IMR-90 (cell line): Measurements from ENCODE around the gene KCNK7. TPM values are rescaled to one million over a fixed set of nuclear protein-coding genes. Genes with fewer than 3 reads are reported as not detected.
A peak's percentile ranks its signal among the peaks of the same experiment; 100 is the strongest.

ENCODE experiments used
- ATAC-seq: fragments of 200-7000 bp; cut with Tn5 transposase; 2 replicates; pipeline ENCODE4 v1.9.1; 2020; ENCODE audit warnings: low read depth, mild to moderate bottlenecking, moderate library complexity
- BruUV-seq: library from RNA; stranded (reverse); fragments of 400-500 nt; replicated peaks from 2 replicates; lab custom pipeline; 2021; lab: Mats Ljungman, UMichigan
- CTCF ChIA-PET: fragments of 300-600 bp; formaldehyde crosslinking; extraction: SDS; loops from one replicate; lab custom pipeline; 2021; ENCODE audit warnings: antibody characterized with exemption; lab: Yijun Ruan, JAX
- POLR2A ChIA-PET: fragments of 300-600 bp; sonication (Branson Sonifier 250); formaldehyde crosslinking; loops from one replicate; lab custom pipeline; 2022; ENCODE audit warnings: antibody characterized with exemption; ENCODE audit not compliant: unreplicated experiment; lab: Charles Lee
- DNase-seq: peaks from one replicate; pipeline ENCODE4 v3.0.0; 2013
- H2AFZ ChIP-seq: replicated peaks from 2 replicates; pipeline ENCODE3; 2013; ENCODE audit warnings: low read length, mild to moderate bottlenecking; ENCODE audit not compliant: poor library complexity
- H2AK5ac ChIP-seq: 2 replicates; pipeline ENCODE4 v1.6.1; 2013; ENCODE audit warnings: low read depth, low read length, inconsistent platforms
- H2AK9ac ChIP-seq: replicated peaks from 2 replicates; pipeline ENCODE3; 2013; ENCODE audit warnings: mild to moderate bottlenecking, low read depth, low read length, moderate library complexity; ENCODE audit not compliant: poor library complexity
- H2BK120ac ChIP-seq: 2 replicates; pipeline ENCODE4 v1.6.1; 2013; ENCODE audit warnings: low read depth, low read length, inconsistent platforms
- H2BK15ac ChIP-seq: 3 replicates; pipeline ENCODE4 v1.6.1; 2013; ENCODE audit warnings: low read depth, low read length, inconsistent platforms
- H2BK20ac ChIP-seq: 2 replicates; pipeline ENCODE4 v1.6.1; 2013; ENCODE audit warnings: low read depth, mild to moderate bottlenecking, inconsistent platforms, low read length, moderate library complexity
- H2BK5ac ChIP-seq: 2 replicates; pipeline ENCODE4 v1.6.1; 2013; ENCODE audit warnings: mild to moderate bottlenecking, low read depth, low read length, inconsistent platforms; ENCODE audit not compliant: poor library complexity, severe bottlenecking
- H3K14ac ChIP-seq: replicated peaks from 2 replicates; pipeline ENCODE4 v1.6.1; 2013; ENCODE audit warnings: low read depth, low read length, inconsistent platforms
- H3K18ac ChIP-seq: 2 replicates; pipeline ENCODE4 v1.6.1; 2013; ENCODE audit warnings: low read depth, low read length, control low read depth
- H3K23ac ChIP-seq: 2 replicates; pipeline ENCODE4 v1.6.1; 2013; ENCODE audit warnings: low read depth, low read length, inconsistent platforms
- H3K27ac ChIP-seq: 2 replicates; pipeline ENCODE4 v1.5.1; 2013; ENCODE audit warnings: mild to moderate bottlenecking, control low read depth, low read length; ENCODE audit not compliant: insufficient read depth
- H3K27me3 ChIP-seq: 2 replicates; pipeline ENCODE4 v1.6.1; 2013; ENCODE audit warnings: low read length; ENCODE audit not compliant: control insufficient read depth, insufficient read depth
- H3K36me3 ChIP-seq: 2 replicates; pipeline ENCODE4 v1.6.1; 2013; ENCODE audit warnings: low read length, mixed read lengths; ENCODE audit not compliant: control insufficient read depth, insufficient read depth
- H3K4ac ChIP-seq: 2 replicates; pipeline ENCODE4 v1.6.1; 2013; ENCODE audit warnings: low read depth, low read length, inconsistent platforms
- H3K4me1 ChIP-seq: 2 replicates; pipeline ENCODE4 v1.6.1; 2013; ENCODE audit warnings: low read length, mixed read lengths; ENCODE audit not compliant: control insufficient read depth, insufficient read depth
- H3K4me2 ChIP-seq: 2 replicates; pipeline ENCODE4 v1.6.1; 2013; ENCODE audit warnings: low read depth, mild to moderate bottlenecking, control low read depth, low read length, moderate library complexity
- H3K4me3 ChIP-seq: 2 replicates; pipeline ENCODE4 v1.5.1; 2013; ENCODE audit warnings: low read depth, mild to moderate bottlenecking, control low read depth, low read length, moderate library complexity; ENCODE audit not compliant: insufficient read depth
- H3K56ac ChIP-seq: 2 replicates; pipeline ENCODE4 v1.6.1; 2013; ENCODE audit warnings: low read length, inconsistent platforms; ENCODE audit not compliant: insufficient read depth; ENCODE audit errors: extremely low read depth
- H3K79me1 ChIP-seq, 2 experiments: 2 replicates each; pipeline ENCODE4 v1.6.1; 2013; ENCODE audit warnings: low read length in 2 of 2, inconsistent platforms in 1 of 2, low read depth in 1 of 2
- H3K9ac ChIP-seq: 2 replicates; pipeline ENCODE4 v1.6.1; 2013; ENCODE audit warnings: low read depth, low read length, control low read depth
- H3K9me1 ChIP-seq: 2 replicates; pipeline ENCODE4 v1.6.1; 2013; ENCODE audit warnings: low read length, inconsistent platforms; ENCODE audit not compliant: insufficient read depth
- H3K9me3 ChIP-seq: 2 replicates; pipeline ENCODE4 v1.6.1; 2013; ENCODE audit warnings: low read length; ENCODE audit not compliant: control insufficient read depth, insufficient read depth
- H4K20me1 ChIP-seq: 2 replicates; pipeline ENCODE4 v1.6.1; 2013; ENCODE audit warnings: low read length, inconsistent platforms; ENCODE audit not compliant: insufficient read depth
- H4K5ac ChIP-seq: 2 replicates; pipeline ENCODE4 v1.6.1; 2013; ENCODE audit warnings: mild to moderate bottlenecking, low read depth, low read length, control low read depth
- H4K8ac ChIP-seq, 2 experiments: 2 replicates each; pipeline ENCODE4 v1.6.1; 2013; ENCODE audit warnings: low read depth in 2 of 2, low read length in 2 of 2, control low read depth in 1 of 2, inconsistent platforms in 1 of 2
- H4K91ac ChIP-seq: 2 replicates; pipeline ENCODE4 v1.6.1; 2013; ENCODE audit warnings: low read depth, low read length, inconsistent platforms; ENCODE audit not compliant: insufficient read depth
- BHLHE40 ChIP-seq: fragments of 150-350 bp; IDR thresholded peaks from 2 replicates; pipeline ENCODE4 v1.6.1; 2016; ENCODE audit warnings: mild to moderate bottlenecking, low read depth, low read length
- CEBPB ChIP-seq: IDR thresholded peaks from 2 replicates; pipeline ENCODE4 v1.6.1; 2012; ENCODE audit warnings: low read depth, low read length, improper control_type of control experiment
- CHD1 ChIP-seq: IDR thresholded peaks from 2 replicates; pipeline ENCODE4 v1.6.1; 2012; ENCODE audit warnings: low read depth, low read length, improper control_type of control experiment
- CTCF ChIP-seq: conservative IDR thresholded peaks from 2 replicates; pipeline ENCODE4 v1.5.1; 2012; ENCODE audit warnings: mild to moderate bottlenecking, low read depth, low read length, improper control_type of control experiment
- ELK1 ChIP-seq: fragments of 150-350 bp; IDR thresholded peaks from 2 replicates; pipeline ENCODE4 v1.6.1; 2016; ENCODE audit warnings: low read depth, mild to moderate bottlenecking, low read length, moderate library complexity, borderline replicate concordance
- FOS ChIP-seq: fragments of 150-350 bp; IDR thresholded peaks from 2 replicates; pipeline ENCODE4 v1.6.1; 2016; ENCODE audit warnings: low read depth, low read length
- MAFK ChIP-seq: IDR thresholded peaks from 2 replicates; pipeline ENCODE4 v1.6.1; 2012; ENCODE audit warnings: low read depth, low read length, improper control_type of control experiment
- MAZ ChIP-seq: IDR thresholded peaks from 2 replicates; pipeline ENCODE4 v1.6.1; 2012; ENCODE audit warnings: low read depth, mild to moderate bottlenecking, low read length, improper control_type of control experiment, moderate library complexity, borderline replicate concordance
- MXI1 ChIP-seq: IDR thresholded peaks from 2 replicates; pipeline ENCODE4 v1.6.1; 2012; ENCODE audit warnings: low read depth, mild to moderate bottlenecking, low read length, moderate library complexity, borderline replicate concordance
- NFE2L2 ChIP-seq: fragments of 150-350 bp; IDR thresholded peaks from 2 replicates; pipeline ENCODE4 v1.6.1; 2016; ENCODE audit warnings: low read depth, mild to moderate bottlenecking, low read length
- RAD21 ChIP-seq: IDR thresholded peaks from 2 replicates; pipeline ENCODE4 v1.6.1; 2012; ENCODE audit warnings: low read length, improper control_type of control experiment
- RCOR1 ChIP-seq: IDR thresholded peaks from 2 replicates; pipeline ENCODE4 v1.6.1; 2012; ENCODE audit warnings: mild to moderate bottlenecking, low read length, improper control_type of control experiment; ENCODE audit not compliant: insufficient replicate concordance
- RFX5 ChIP-seq: IDR thresholded peaks from 2 replicates; pipeline ENCODE4 v1.8.0; 2012; ENCODE audit warnings: low read depth, mild to moderate bottlenecking, low read length, moderate library complexity
- SMC3 ChIP-seq: fragments of 150-350 bp; IDR thresholded peaks from 2 replicates; pipeline ENCODE4 v1.6.1; 2016; ENCODE audit warnings: low read depth, mild to moderate bottlenecking, antibody characterized with exemption, low read length, moderate library complexity
- USF2 ChIP-seq: fragments of 150-350 bp; IDR thresholded peaks from 2 replicates; pipeline ENCODE4 v1.6.1; 2017; ENCODE audit warnings: mild to moderate bottlenecking, antibody characterized with exemption, low read length, low read depth
- WGBS, 2 experiments: methylation state at CpG; one replicate each; pipeline versions ENCODE4 v1.1.5 to v1.1.7; 2013; ENCODE audit warnings: missing lambda C conversion rate in 2 of 2; ENCODE audit not compliant: insufficient read length in 1 of 2; ENCODE audit errors: extremely low coverage in 2 of 2; 5-methylcytosine and 5-hydroxymethylcytosine counted together
- dilution Hi-C: fragments of 300-500 bp; cut with HindIII; formaldehyde crosslinking; loops from one replicate; pipeline ENCODE4 v1.14.3; 2018; ENCODE audit warnings: low sequenced_read_pairs; ENCODE audit not compliant: unreplicated experiment
- in situ Hi-C: fragments of 300-500 bp; cut with MboI; formaldehyde crosslinking; loops from 3 replicates; pipeline ENCODE4 v1.14.3; 2019; ENCODE audit warnings: low sequenced_read_pairs, inconsistent platforms, mixed read lengths
- intact Hi-C: fragments of 100-400 bp; cut with micrococcal nuclease; formaldehyde crosslinking; loops from 2 replicates; pipeline ENCODE4 v1.10.0; 2022
- polyA plus RNA-seq, 3 experiments: library from polyadenylated mRNA; depleted of rRNA; stranded (reverse); fragments of >200 nt; gene quantifications; 2 replicates each; pipeline ENCODE4 v1.2.3, GENCODE V29; 2012; ENCODE audit warnings: low replicate concordance in 1 of 3
- total RNA-seq: library from RNA; depleted of rRNA; stranded (reverse); fragments of >200 nt; gene quantifications from 2 replicates; pipeline ENCODE4 v1.2.3, GENCODE V29; 2012

KCNK7 gene
- total and polyA plus RNA-seq, 2 of the 4 experiments (the other 2 are of a cell fraction) = 0.09 TPM; not detected in 1

GRCh38 chr11:65598258-65598699, 2.7 kb upstream of the KCNK7 start:
- peaks cover 5% of the 10 kb centered on the region for H4K20me1 ChIP-seq
- peak overlapping the region; percentile 28 for H2AK9ac ChIP-seq
- in situ Hi-C loops (no loop called here), dilution Hi-C loops (no loop called here), intact Hi-C loops (no loop called here)
- H3K4ac ChIP-seq = no peak overlapping the region
- no peak overlapping the region for H3K14ac ChIP-seq
- no peak for TF ChIP-seq MAFK
- TF ChIP-seq ELK1 = no peak
- TF ChIP-seq RCOR1 = no peak
- TF ChIP-seq SMC3 = no peak
- TF ChIP-seq CTCF = no peak
- no peak for TF ChIP-seq CHD1
- TF ChIP-seq CEBPB = no peak
- TF ChIP-seq NFE2L2 = no peak
- TF ChIP-seq RFX5 = no peak
- TF ChIP-seq RAD21 = no peak
- TF ChIP-seq MXI1 = no peak
- TF ChIP-seq USF2 = no peak
- TF ChIP-seq BHLHE40 = no peak
- no peak for TF ChIP-seq MAZ
- TF ChIP-seq FOS = no peak
- no peak overlapping the region for H2BK20ac ChIP-seq
- no peak overlapping the region for H2BK15ac ChIP-seq
- H4K5ac ChIP-seq = no peak overlapping the region
- no peak overlapping the region for H3K56ac ChIP-seq
- no peak overlapping the region for H3K27ac ChIP-seq
- no peak overlapping the region for H4K8ac ChIP-seq
- H3K23ac ChIP-seq = no peak overlapping the region
- BruUV-seq = no TSS peak
- H3K9ac ChIP-seq = no peak overlapping the region
- WGBS, 2 experiments = 93% methylated on average over 8 of the region's 16 CpGs; no CpG with 5 or more reads in 1 of the 2 experiments
- no peaks in the 10 kb centered on the region for H3K9me1 ChIP-seq
- DNase-seq (no peak), ATAC-seq (no peak)
- 0 out of 4 replicates have a peak, but pooled peaks cover 0 to 3% of the 10 kb centered on the region in 2 experiments for H3K79me1 ChIP-seq
- no peak overlapping the region for H2AK5ac ChIP-seq
- ChIA-PET POLR2A (no interaction called here), CTCF (no interaction called here)
- H2AFZ ChIP-seq = no peak overlapping the region
- H3K36me3 ChIP-seq = peaks cover 28% of the 10 kb centered on the region
- H4K91ac ChIP-seq = no peak overlapping the region
- H3K4me2 ChIP-seq = no peak overlapping the region
- no peak overlapping the region for H2BK5ac ChIP-seq
- no peak overlapping the region for H2BK120ac ChIP-seq
- no peak overlapping the region for H3K4me3 ChIP-seq
- no peak overlapping the region for H3K18ac ChIP-seq
- no peaks in the 10 kb centered on the region for H3K9me3 ChIP-seq
- no peaks in the 10 kb centered on the region for H3K4me1 ChIP-seq
- H3K27me3 ChIP-seq = no peaks in the 10 kb centered on the region
